HG03108 (cell line): ENCODE data around the gene RNASE2.
"Not testable (repeated sequence)": the region's sequence is repeated elsewhere in the genome, so short reads cannot be mapped to it uniquely, and the experiment has no call there.

Experiments used
- ATAC-seq: cut with Tn5 transposase; IDR thresholded peaks from one replicate; pipeline ENCODE4 v1.9.1; 2021; ENCODE audit warnings: moderate library complexity; ENCODE audit not compliant: unreplicated experiment

The RNASE2 gene

GRCh38 chr14:20980906-20981305 is 25.6 kb downstream of the RNASE2 start:
- no peak for ATAC-seq

- ATAC-seq: no peak
Observed at GRCh38 chr14:20982646-20983369, 27.5 kb downstream of the RNASE2 start.

DNA sequence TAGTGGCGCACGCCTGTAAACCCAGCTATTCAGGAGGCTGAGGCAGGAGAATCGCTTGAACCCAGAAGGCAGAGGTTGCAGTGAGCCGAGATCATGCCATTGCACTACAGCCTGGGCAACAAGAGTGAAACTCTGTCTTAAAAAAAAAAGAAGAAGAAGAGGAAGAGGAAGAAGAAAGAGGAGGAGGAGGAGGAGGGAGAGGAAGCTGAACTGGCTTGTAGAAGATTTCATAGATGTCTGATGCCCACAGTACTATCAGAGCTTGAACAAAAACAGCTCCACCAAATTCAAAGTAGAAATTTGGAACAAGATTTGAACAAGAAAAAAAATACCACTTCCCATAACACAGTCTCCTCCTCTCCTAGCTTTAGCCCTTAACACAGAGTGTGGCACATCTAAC is 30.4 kb downstream of the RNASE2 start:
- not testable (repeated sequence) for ATAC-seq

DNA sequence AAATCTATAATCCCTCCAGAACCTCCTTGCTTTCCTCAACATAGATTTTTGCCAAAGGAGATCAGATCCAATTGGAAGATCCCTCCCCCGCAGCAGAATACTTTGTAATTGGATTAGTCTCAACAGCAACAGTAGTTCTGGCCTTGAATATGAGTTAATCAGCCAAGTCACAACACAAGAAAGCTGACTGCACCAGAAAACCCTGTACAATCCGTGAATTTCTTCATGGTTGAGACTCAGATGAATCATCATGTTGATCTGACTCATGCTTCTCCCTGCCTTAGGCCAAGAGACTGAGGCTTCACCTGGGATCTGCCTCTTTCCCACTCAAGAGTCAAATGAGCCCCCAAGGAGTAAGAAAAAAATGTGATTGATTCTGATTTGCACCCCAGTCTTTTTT is 31.5 kb downstream of the RNASE2 start:
- ATAC-seq: no peak

DNA sequence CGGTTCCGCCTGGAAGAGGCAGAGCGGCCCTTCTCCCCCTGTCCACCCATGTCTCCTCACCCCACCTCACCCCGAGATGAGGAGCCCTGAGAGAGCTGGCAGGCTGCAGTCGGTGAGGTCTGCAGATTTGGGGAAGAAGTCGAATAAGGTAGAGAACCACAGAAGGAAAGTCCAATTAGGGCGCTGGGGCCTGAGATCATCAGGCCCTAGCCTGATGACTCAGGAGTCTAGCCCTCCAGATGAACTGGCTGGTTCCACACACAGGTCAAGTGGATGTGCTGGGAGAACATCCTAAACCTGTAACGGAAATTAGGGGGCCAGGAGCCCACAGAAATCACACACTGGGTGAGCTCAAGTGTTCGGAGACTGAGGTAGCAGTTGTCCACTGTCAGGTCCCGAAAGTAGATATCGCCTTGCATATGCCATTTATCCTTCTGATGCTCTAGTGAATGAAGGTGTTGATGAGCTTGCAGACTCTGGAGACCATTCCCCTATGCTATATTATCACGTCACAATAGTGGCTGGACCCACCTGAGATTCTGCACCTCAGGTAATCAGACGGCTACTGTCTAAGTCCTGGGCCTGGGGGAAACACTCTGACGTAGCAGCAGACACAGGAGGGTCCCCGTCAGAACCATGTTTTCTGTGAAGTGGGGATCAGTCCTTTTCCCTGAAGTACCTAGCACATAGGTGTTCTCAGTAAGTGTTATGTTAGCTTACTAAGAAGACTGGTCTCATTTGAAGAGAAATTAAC is 33.6 kb downstream of the RNASE2 start:
- no peak for ATAC-seq

DNA sequence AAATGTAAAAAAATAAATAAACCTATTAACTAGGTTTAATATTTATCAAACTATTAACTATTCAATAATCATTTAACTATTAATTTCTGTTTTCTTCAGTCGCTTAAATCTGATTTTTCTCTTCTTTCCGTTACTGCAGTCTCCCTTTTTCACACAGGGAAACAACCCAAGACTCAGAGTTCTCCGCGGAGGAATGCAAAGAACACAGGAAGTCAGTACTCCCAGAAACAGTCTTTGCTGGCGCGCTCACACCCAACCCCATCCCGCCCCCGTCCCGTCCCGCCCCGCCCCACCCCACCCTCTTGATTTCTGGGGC is 34.1 kb downstream of the RNASE2 start:
- no peak for ATAC-seq

GRCh38 chr14:20989787-20990600 is 34.7 kb downstream of the RNASE2 start, which contains the start of gene METTL17:
Gene METTL17 (plus strand): TSS chr14:20989980. CDS start chr14:20990003, 23 bp downstream.
- peak; percentile 93 for ATAC-seq

DNA sequence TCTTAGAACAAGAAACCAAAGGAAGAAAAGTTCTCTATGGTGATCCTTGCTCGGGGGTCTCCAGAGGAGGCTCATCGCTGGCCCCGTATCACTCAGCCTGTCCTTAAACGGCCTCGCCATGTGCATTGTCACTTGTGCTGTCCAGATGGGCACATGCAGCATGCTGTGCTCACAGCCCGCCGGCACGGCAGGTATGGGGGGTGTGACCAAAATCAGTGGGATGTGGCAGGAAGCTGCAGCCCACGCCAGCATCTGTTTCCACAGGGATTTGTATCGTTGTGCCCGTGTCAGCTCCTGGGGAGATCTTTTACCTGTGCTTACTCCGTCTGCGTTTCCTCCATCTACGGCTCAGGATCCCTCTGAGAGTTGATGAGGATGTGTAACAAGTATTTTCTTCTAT is 41.2 kb downstream of the RNASE2 start:
- no peak for ATAC-seq

- ATAC-seq: no peak
Observed at GRCh38 chr14:20997115-20997514, 41.8 kb downstream of the RNASE2 start.

DNA sequence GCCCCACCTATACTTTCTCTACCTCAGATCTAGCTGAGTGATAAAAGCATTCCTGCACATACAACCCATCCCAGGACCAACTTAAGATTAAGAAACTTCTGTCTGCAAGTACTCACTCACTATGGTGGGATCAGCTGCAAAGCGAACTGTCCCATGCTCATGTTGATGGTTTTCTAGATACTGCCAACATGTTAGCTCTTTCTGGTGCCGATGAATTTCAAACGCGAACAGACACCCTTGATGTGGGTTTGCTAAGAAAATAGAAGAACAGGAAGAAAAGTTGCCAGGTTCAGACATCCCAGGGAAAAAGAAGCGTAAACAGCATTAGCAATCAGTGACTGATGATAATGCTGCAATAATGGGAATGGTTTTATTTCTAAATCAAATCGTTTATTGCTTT is 42.3 kb downstream of the RNASE2 start:
- ATAC-seq: no peak

GRCh38 chr14:20998139-20998538 is 42.9 kb downstream of the RNASE2 start:
- ATAC-seq: no peak

- no peak for ATAC-seq
Observed at GRCh38 chr14:20998674-20999366, 43.5 kb downstream of the RNASE2 start, which contains the start of gene SLC39A2. Gene SLC39A2 (plus strand): TSS chr14:20999293. CDS start chr14:20999447, 154 bp downstream.

- no peak for ATAC-seq
Observed at GRCh38 chr14:20999591-20999990, 44.3 kb downstream of the RNASE2 start.

GRCh38 chr14:21001218-21001617 is 45.9 kb downstream of the RNASE2 start:
- ATAC-seq: no peak

DNA sequence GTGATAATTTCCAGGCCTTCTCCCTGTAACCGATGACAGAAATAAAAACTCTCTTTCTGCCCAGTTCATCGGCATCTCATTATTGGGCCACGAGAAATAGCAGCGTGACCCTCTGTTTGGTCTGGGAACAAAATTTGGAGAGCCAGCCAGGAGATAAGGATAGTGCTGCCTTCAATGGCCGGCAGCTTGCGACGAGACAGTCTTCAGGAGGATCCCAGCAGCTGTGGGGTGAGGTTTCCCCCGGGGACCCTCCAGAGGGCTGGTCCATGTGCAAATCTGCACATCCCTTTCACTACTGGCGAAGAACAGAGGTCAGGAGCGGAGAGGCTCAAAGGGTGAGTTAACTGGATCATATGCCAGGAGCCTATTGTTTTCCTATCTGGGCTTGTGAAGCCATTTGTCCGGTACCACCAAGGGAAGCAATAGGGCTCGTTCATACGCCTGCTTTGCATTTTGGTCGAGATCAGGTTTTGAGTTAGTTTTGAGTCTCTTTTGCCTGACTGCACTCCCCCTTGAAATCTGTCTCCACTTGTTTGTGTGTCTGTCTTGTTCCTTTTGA is 48.6 kb downstream of the RNASE2 start:
- no peak for ATAC-seq
